NCI-H128 (cell line): ENCODE results near the gene FGGY.

Experiments used
- DNase-seq: peaks from one replicate; lab custom pipeline; 2025; ENCODE audit not compliant: unreplicated experiment; lab: John Stamatoyannopoulos, UW

The FGGY gene

DNA sequence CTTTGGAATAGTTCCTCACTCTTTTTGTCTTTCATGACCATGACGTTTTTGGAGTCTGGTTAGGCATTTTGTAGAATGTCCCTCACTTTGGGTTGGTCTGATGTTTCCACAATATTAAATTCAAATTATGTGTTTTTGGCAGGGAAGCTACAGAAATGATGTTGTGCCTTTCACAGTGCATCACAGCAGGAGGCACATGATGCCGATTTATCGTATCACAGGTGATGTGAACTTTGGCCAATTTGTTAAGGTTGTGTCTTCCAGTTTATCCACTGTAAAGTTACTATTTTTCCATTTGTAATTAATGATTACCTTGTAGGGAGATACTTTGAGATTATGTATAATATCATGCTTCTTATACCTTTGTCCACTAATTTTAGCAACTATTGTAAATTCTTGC lies 114.3 kb downstream of the FGGY start:
- DNase-seq = no peak

GRCh38 chr1:59412718-59413326 lies 115.9 kb downstream of the FGGY start:
- no peak for DNase-seq

- DNase-seq = no peak
Measured at GRCh38 chr1:59413327-59413720, 116.4 kb downstream of the FGGY start.

GRCh38 chr1:59414406-59415133 lies 117.7 kb downstream of the FGGY start:
- no peak for DNase-seq

- DNase-seq = no peak
Measured at GRCh38 chr1:59415286-59415850, 118.5 kb downstream of the FGGY start.

- no peak for DNase-seq
Measured at GRCh38 chr1:59415881-59416280, 119.0 kb downstream of the FGGY start.

GRCh38 chr1:59417406-59417805 lies 120.5 kb downstream of the FGGY start:
- no peak for DNase-seq

GRCh38 chr1:59418363-59419144 lies 121.7 kb downstream of the FGGY start:
- no peak for DNase-seq

DNA sequence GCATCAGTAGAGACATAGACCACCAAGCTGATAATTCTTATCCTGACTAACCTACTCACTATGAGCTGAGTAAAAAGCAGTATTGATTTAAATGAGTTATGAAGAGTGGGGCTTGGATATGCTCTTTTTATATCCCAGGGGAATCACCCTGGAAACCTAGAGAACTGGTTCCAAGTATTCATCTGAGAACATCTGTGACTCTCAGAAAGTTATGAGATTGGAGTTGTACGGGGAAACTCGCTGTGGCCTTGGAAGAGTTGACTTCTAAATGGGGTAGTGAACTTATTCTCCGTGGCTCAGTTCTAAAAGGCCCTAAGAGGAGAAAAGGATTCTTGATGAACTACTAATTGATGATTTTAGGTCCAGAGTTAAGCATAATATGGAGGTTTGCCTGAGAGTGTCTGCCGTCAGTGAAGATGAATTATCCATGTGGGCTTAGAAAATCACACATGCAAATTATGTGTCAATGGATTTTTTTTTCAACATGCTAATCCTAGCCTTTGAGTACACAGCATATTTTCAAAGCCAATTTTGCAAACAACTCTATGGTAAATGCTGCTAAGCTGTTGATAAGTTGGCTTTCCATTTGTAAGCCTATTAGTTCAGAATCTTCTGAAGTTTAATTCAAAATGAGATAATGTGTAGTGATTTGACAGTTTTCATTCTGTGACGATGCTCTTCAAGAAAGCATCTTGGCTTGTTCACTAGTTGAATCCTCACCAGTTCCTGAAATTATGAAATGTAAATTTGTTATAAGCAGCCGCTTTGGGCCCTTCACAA lies 122.7 kb downstream of the FGGY start:
- DNase-seq = no peak

- DNase-seq = no peak
Measured at GRCh38 chr1:59421232-59421920, 124.5 kb downstream of the FGGY start.

GRCh38 chr1:59422921-59423575 lies 126.2 kb downstream of the FGGY start:
- DNase-seq = no peak

- DNase-seq = no peak
Measured at GRCh38 chr1:59427155-59427554, 130.3 kb downstream of the FGGY start.

DNA sequence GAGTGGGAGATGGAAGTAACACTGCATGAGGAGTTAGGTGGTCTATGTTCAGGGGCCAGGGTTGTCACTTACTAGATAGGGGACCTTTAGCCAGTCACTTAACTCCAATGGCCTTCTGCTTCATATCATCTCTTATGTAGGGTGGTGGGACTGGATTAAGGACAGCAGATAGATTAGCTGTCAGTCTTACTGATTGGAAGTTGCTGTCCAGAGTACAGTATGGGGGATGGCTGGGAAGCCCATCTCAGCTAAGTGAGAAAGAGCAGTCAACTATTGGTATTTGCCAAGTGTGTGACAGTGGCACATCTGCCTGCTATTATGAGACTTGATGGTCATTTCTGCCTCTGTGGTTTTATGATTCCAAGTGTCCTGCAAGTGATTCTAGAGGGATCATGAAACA lies 130.9 kb downstream of the FGGY start:
- no peak for DNase-seq

- DNase-seq = no peak
Measured at GRCh38 chr1:59428828-59429227, 131.9 kb downstream of the FGGY start.

DNA sequence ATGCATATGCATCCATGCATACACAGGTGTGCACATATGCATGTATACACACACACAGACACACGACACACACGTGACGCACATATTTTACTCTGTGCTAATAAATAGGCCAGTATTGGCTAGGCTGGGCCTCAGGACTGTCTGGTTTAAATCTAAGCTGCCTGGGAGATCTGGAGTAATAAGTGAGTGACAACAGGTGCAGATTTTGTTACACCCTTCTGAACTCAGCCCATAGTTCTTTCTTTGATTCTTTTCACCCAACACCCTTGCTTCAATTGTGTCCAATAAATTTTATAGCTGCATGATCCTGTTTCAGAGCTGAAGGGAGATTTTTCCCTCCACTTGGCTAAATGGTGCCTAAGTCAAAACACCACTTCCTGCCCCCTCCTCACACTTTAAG lies 132.8 kb downstream of the FGGY start:
- DNase-seq = no peak

DNA sequence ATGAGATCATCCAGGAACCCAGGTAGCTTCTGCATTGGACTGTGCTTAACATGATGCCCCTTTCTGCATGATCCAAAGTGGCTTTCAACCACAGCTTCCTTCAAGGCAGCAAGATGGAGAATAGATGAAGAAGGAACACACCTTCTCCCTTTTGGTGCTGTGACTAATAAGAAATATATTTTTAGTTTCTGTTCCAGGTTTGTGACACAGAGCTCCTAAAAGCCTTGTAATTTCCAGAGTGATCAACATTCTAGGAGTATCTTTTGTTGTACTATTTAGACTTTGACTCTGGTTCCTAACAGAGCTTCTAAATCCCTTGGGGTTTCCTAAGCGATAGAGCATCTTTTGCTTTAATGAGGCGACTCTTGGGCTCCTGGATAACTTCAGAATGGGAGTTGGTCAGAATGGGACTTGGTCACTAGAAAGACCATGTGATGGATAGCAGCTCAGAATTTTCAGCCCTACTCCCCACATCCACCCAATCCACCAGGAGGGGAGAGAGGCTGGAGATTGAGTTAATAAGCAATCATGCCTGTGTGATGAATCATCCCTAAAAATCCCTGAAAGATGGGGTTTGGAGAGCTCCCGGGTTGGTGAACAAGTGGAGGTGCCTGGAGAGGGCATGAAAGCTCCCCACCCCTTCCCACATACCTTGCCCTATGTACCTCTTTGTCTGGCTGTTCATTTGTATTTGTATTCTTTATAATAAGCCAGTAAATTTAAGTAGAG lies 134.8 kb downstream of the FGGY start:
- DNase-seq = no peak

DNA sequence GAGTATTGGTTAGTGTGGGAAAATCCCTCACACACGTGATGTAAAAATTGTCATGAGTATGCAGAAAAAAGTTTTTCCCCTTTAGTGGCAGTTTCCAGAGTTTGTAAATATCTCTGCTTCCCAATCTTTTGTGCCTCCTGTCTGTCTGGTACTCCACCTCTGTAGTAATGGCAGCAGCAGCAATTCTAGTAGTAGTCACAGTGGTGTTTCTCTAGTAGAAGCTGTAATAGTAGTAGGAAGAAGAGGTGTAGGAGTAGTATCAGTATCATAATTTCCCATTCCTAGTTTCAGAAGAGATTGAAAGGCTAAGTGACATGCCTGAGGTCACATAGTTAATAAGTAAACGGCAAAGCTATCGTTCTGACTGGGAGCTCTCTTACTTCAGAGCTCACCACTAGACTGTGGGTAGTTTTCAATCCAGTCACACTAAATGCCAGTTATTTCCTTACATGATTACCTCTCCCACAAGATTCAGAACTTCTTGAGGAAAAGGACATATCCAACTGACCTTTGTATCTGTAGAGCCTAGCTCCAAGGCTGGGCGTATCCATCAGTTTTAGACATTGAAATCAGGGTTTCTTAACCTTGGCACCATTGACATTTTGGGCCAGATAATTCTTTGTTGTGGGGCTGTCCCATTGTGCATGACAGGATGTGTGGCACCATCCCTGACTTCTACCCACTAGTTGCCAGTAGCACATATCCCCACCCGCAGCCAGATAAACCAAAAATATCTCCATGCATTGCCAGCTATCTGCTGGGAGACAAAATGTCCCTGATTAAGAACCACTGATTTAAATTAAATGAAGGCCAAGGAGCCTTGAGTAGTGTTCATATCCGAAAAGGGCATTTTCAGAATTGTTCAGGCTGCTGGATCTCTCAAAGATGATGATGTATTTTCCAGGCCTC lies 135.9 kb downstream of the FGGY start:
- DNase-seq = no peak

DNA sequence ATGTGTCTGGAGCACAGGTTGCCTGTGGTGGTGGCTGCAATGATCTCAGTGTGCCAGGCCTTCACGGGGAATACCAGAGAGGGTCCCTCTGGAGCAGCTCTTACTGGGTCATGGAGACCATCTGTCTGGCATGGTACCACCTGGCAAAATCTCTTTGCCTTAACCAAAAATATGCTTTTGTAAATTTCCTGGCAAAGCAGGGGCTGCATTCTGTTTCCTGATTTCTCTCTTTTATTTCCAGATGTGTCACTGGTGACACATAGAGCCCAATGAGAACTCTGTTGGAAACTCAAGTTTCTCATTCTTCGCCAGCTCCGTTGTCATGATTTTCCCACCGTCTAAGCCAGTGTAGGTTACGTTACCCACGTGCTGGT lies 136.5 kb downstream of the FGGY start:
- no peak for DNase-seq
